GM19467 (cell line): Measurements from ENCODE around the gene NPAP1.
"Not testable (repeated sequence)": the region's sequence is repeated elsewhere in the genome, so short reads cannot be mapped to it uniquely, and the experiment has no call there.

Source experiments
- ATAC-seq: cut with Tn5 transposase; IDR thresholded peaks from one replicate; pipeline ENCODE4 v1.9.1; 2021; ENCODE audit warnings: mild to moderate bottlenecking, moderate library complexity; ENCODE audit not compliant: unreplicated experiment

The NPAP1 gene

GRCh38 chr15:24675332-24676144, at the start of gene NPAP1:
Gene NPAP1 (plus strand): TSS chr15:24675775. CDS start chr15:24675868, 93 bp downstream.
- ATAC-seq: no peak

GRCh38 chr15:24627443-24627842, 48.1 kb upstream of the NPAP1 start:
- ATAC-seq: no peak

GRCh38 chr15:24633082-24633481, 42.5 kb upstream of the NPAP1 start:
- no peak for ATAC-seq

- ATAC-seq: not testable (repeated sequence)
Measured at GRCh38 chr15:24639412-24639811, 36.2 kb upstream of the NPAP1 start.

GRCh38 chr15:24645627-24646026, 29.9 kb upstream of the NPAP1 start:
- ATAC-seq: no peak

- ATAC-seq: no peak
Measured at GRCh38 chr15:24659622-24660021, 16.0 kb upstream of the NPAP1 start.

GRCh38 chr15:24662991-24663390, 12.6 kb upstream of the NPAP1 start:
- no peak for ATAC-seq

GRCh38 chr15:24676431-24676830, 856 bp downstream of the NPAP1 start:
- ATAC-seq: no peak

- ATAC-seq: no peak
Measured at GRCh38 chr15:24678485-24678884, 2.9 kb downstream of the NPAP1 start.

- no peak for ATAC-seq
Measured at GRCh38 chr15:24682002-24682401, 6.4 kb downstream of the NPAP1 start.

GRCh38 chr15:24682905-24683304, 7.3 kb downstream of the NPAP1 start:
- not testable (repeated sequence) for ATAC-seq

GRCh38 chr15:24683736-24684135, 8.2 kb downstream of the NPAP1 start:
- ATAC-seq: no peak

- ATAC-seq: no peak
Measured at GRCh38 chr15:24684313-24684712, 8.7 kb downstream of the NPAP1 start.

GRCh38 chr15:24696201-24696600, 20.6 kb downstream of the NPAP1 start:
- no peak for ATAC-seq

- no peak for ATAC-seq
Measured at GRCh38 chr15:24696842-24697241, 21.3 kb downstream of the NPAP1 start.

GRCh38 chr15:24718289-24719082, 42.9 kb downstream of the NPAP1 start:
- ATAC-seq: no peak

- ATAC-seq: no peak
Measured at GRCh38 chr15:24729760-24730159, 54.2 kb downstream of the NPAP1 start.
